GM12891 (cell line): ENCODE measurements around the gene DNAJC17.

ENCODE experiments used
- DNase-seq: peaks from one replicate; pipeline ENCODE4 v3.0.0; 2011; ENCODE audit warnings: low spot score; ENCODE audit not compliant: insufficient read length
- FAIRE-seq: peaks from 2 replicates; lab custom pipeline; 2011; peaks lifted over from hg19 to GRCh38; lab: Jason Lieb, UNC
- PAX5 ChIP-seq: IDR thresholded peaks from 2 replicates; pipeline ENCODE4 v1.6.1; 2011; ENCODE audit warnings: low read length, moderate library complexity, mild to moderate bottlenecking; ENCODE audit not compliant: insufficient read depth, severe bottlenecking
- POLR2A ChIP-seq: IDR thresholded peaks from 2 replicates; pipeline ENCODE4 v1.6.1; 2011; ENCODE audit warnings: low read depth, low read length, control low read depth
- POLR2AphosphoS5 ChIP-seq: IDR thresholded peaks from 2 replicates; pipeline ENCODE4 v1.6.1; 2011; ENCODE audit warnings: low read depth, low read length, control low read depth
- POU2F2 ChIP-seq: IDR thresholded peaks from 2 replicates; pipeline ENCODE4 v1.6.1; 2011; ENCODE audit warnings: low read depth, mild to moderate bottlenecking, control low read depth, low read length, moderate library complexity
- SPI1 ChIP-seq: IDR thresholded peaks from 2 replicates; pipeline ENCODE4 v1.6.1; 2011; ENCODE audit warnings: low read depth, low read length, control low read depth
- TAF1 ChIP-seq: IDR thresholded peaks from 2 replicates; pipeline ENCODE4 v1.6.1; 2011; ENCODE audit warnings: low read depth, low read length, control low read depth

The DNAJC17 gene

GRCh38 chr15:40812721-40813425 is 5.6 kb upstream of the DNAJC17 start:
- DNase-seq, result no peak
- FAIRE-seq, result no peak

GRCh38 chr15:40808861-40809450 is 1.7 kb upstream of the DNAJC17 start:
- no peak for DNase-seq
- no peak for FAIRE-seq
- TF ChIP-seq POLR2A, result no peak

More at GRCh38 chr15:40812721-40813425, 5.6 kb upstream of the DNAJC17 start:
- no peak for TF ChIP-seq POU2F2
- no peak for TF ChIP-seq POLR2A
- TF ChIP-seq SPI1, result no peak
- no peak for TF ChIP-seq PAX5
- TF ChIP-seq TAF1, result no peak
- TF ChIP-seq POLR2AphosphoS5, result no peak

GRCh38 chr15:40807888-40808461 is 702 bp upstream of the DNAJC17 start:
- FAIRE-seq (no peak), DNase-seq (no peak)
- TF ChIP-seq POLR2A (no peak), SPI1 (no peak), TAF1 (no peak), POU2F2 (no peak), POLR2AphosphoS5 (no peak), PAX5 (no peak)

- no peak for TF ChIP-seq PAX5
- no peak for TF ChIP-seq POU2F2
- no peak for TF ChIP-seq POLR2AphosphoS5
- TF ChIP-seq TAF1, result no peak
- TF ChIP-seq POLR2A, result no peak
- FAIRE-seq, result no peak
- DNase-seq, result no peak
Observed at GRCh38 chr15:40806672-40807027, 623 bp downstream of the DNAJC17 start.

GRCh38 chr15:40803688-40804087 is 3.6 kb downstream of the DNAJC17 start:
- TF ChIP-seq TAF1 (no peak), POLR2AphosphoS5 (no peak), POLR2A (no peak), POU2F2 (no peak), PAX5 (no peak), SPI1 (no peak)
- DNase-seq, result no peak
- no peak for FAIRE-seq

GRCh38 chr15:40803076-40803475 is 4.2 kb downstream of the DNAJC17 start:
- FAIRE-seq (no peak), DNase-seq (no peak)
- TF ChIP-seq TAF1, result no peak
- TF ChIP-seq PAX5, result no peak
- no peak for TF ChIP-seq SPI1
- TF ChIP-seq POU2F2, result no peak
- TF ChIP-seq POLR2A, result no peak
- TF ChIP-seq POLR2AphosphoS5, result no peak

- FAIRE-seq (no peak), DNase-seq (no peak)
- TF ChIP-seq POLR2AphosphoS5 (no peak), TAF1 (no peak), POU2F2 (no peak), POLR2A (no peak), SPI1 (no peak), PAX5 (no peak)
Observed at GRCh38 chr15:40799523-40799922, 7.8 kb downstream of the DNAJC17 start.

GRCh38 chr15:40796512-40796911 is 10.8 kb downstream of the DNAJC17 start:
- DNase-seq (no peak), FAIRE-seq (no peak)
- TF ChIP-seq POLR2A (no peak), POU2F2 (no peak), PAX5 (no peak), TAF1 (no peak), POLR2AphosphoS5 (no peak), SPI1 (no peak)

- no peak for DNase-seq
- no peak for FAIRE-seq
- no peak for TF ChIP-seq POLR2A
- TF ChIP-seq POU2F2, result no peak
Observed at GRCh38 chr15:40796041-40796440, 11.2 kb downstream of the DNAJC17 start.

- DNase-seq (no peak), FAIRE-seq (no peak)
- no peak for TF ChIP-seq POLR2A
- TF ChIP-seq POLR2AphosphoS5, result no peak
- no peak for TF ChIP-seq POU2F2
- no peak for TF ChIP-seq PAX5
- no peak for TF ChIP-seq TAF1
- TF ChIP-seq SPI1, result no peak
Observed at GRCh38 chr15:40793216-40793989, 13.9 kb downstream of the DNAJC17 start.
